NCI-H146 (cell line): ENCODE data around the gene DPH2.

Experiments
- DNase-seq: peaks from one replicate; lab custom pipeline; 2025; lab: John Stamatoyannopoulos, UW

The DPH2 gene

GRCh38 chr1:44002606-44003157, 32.9 kb downstream of the DPH2 start:
- no peak for DNase-seq

GRCh38 chr1:44008259-44008658, 38.4 kb downstream of the DPH2 start:
- no peak for DNase-seq

- no peak for DNase-seq
Observed at GRCh38 chr1:44010935-44011471, 41.2 kb downstream of the DPH2 start.

- DNase-seq, result no peak
Observed at GRCh38 chr1:44012404-44012803, 42.6 kb downstream of the DPH2 start.

- DNase-seq, result no peak
Observed at GRCh38 chr1:44012941-44013609, 43.3 kb downstream of the DPH2 start.

- no peak for DNase-seq
Observed at GRCh38 chr1:44013949-44014348, 44.1 kb downstream of the DPH2 start.

GRCh38 chr1:44014365-44015104, 44.7 kb downstream of the DPH2 start:
- DNase-seq, result no peak

GRCh38 chr1:44015206-44015605, 45.4 kb downstream of the DPH2 start:
- no peak for DNase-seq

GRCh38 chr1:44016041-44016889, 46.5 kb downstream of the DPH2 start:
- DNase-seq, result no peak

GRCh38 chr1:44016890-44017400, 47.1 kb downstream of the DPH2 start:
- DNase-seq, result no peak

GRCh38 chr1:44019466-44019948, 49.7 kb downstream of the DPH2 start:
- no peak for DNase-seq

- DNase-seq, result no peak
Observed at GRCh38 chr1:44020464-44020863, 50.7 kb downstream of the DPH2 start.

GRCh38 chr1:44021156-44021555, 51.3 kb downstream of the DPH2 start:
- no peak for DNase-seq

- DNase-seq, result no peak
Observed at GRCh38 chr1:44021581-44022321, 51.9 kb downstream of the DPH2 start.
